Right lobe of liver (tissue), 4 donors: Measurements from ENCODE around the gene SV2B.

Experiments used
- CTCF ChIP-seq, 4 donors: fragments of 200-600 bp in 3 of 4; fragments of 450-650 bp in 1 of 4; IDR thresholded peaks; one replicate each; pipeline versions ENCODE4 v1.5.1 to v1.8.0; 2016 to 2022; ENCODE audit warnings: antibody characterized with exemption in 4 of 4, mild to moderate bottlenecking in 2 of 4
- POLR2A ChIP-seq: fragments of 450-650 bp; IDR thresholded peaks from one replicate; pipeline ENCODE4 v1.6.1; 2017; ENCODE audit warnings: antibody characterized with exemption, mild to moderate bottlenecking
- donor health status: DM: no; HTN: no; CAD: no.
- donor health status: DM: no; HTN: no; CAD: no.
- donor health status: DM: no; HTN: yes; CAD: no.

- no peak for TF ChIP-seq POLR2A
- no peak for TF ChIP-seq CTCF (IDR thresholded peaks at IDR 0.05)
Observed at GRCh38 chr15:91072161-91072560, 27.9 kb upstream of the SV2B start.
